GM10248 (cell line): ENCODE results near the gene RPP14.

Experiments used
- CTCF ChIA-PET: fragments of 300-600 bp; sonication (Branson Sonifier 250); formaldehyde crosslinking; extraction: SDS; loops from one replicate; lab custom pipeline; 2021; ENCODE audit warnings: antibody characterized with exemption; lab: Yijun Ruan, JAX
- POLR2A ChIA-PET: fragments of 350-650 bp; sonication (Branson Sonifier 250); formaldehyde crosslinking; extraction: SDS; loops from one replicate; lab custom pipeline; 2020; ENCODE audit warnings: antibody characterized with exemption; lab: Yijun Ruan, JAX
- DNase-seq: peaks from one replicate; pipeline ENCODE4 v3.0.0; 2012; ENCODE audit errors: extremely low spot score
- TF ChIP-seq, protein P1 (sequence below): IDR thresholded peaks from 2 replicates; pipeline ENCODE4 v1.5.1; 2012; ENCODE audit warnings: mild to moderate bottlenecking, low read depth; ENCODE audit errors: extremely low read depth, missing control alignments, control extremely low read depth

Gene RPP14

GRCh38 chr3:58322793-58323192, 16.7 kb downstream of the RPP14 start:
- DNase-seq = no peak
- TF ChIP-seq, protein P1, sequence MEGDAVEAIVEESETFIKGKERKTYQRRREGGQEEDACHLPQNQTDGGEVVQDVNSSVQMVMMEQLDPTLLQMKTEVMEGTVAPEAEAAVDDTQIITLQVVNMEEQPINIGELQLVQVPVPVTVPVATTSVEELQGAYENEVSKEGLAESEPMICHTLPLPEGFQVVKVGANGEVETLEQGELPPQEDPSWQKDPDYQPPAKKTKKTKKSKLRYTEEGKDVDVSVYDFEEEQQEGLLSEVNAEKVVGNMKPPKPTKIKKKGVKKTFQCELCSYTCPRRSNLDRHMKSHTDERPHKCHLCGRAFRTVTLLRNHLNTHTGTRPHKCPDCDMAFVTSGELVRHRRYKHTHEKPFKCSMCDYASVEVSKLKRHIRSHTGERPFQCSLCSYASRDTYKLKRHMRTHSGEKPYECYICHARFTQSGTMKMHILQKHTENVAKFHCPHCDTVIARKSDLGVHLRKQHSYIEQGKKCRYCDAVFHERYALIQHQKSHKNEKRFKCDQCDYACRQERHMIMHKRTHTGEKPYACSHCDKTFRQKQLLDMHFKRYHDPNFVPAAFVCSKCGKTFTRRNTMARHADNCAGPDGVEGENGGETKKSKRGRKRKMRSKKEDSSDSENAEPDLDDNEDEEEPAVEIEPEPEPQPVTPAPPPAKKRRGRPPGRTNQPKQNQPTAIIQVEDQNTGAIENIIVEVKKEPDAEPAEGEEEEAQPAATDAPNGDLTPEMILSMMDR = no peak
- CTCF ChIA-PET = interaction anchor here (1.0 to 8.6 kb wide), 8 partner anchors 10 to 211 kb away, joined by 3 to 107 read pairs (median 7); partner anchors contain the start of genes HTD2 and RPP14
- POLR2A ChIA-PET = no interaction called here

DNA sequence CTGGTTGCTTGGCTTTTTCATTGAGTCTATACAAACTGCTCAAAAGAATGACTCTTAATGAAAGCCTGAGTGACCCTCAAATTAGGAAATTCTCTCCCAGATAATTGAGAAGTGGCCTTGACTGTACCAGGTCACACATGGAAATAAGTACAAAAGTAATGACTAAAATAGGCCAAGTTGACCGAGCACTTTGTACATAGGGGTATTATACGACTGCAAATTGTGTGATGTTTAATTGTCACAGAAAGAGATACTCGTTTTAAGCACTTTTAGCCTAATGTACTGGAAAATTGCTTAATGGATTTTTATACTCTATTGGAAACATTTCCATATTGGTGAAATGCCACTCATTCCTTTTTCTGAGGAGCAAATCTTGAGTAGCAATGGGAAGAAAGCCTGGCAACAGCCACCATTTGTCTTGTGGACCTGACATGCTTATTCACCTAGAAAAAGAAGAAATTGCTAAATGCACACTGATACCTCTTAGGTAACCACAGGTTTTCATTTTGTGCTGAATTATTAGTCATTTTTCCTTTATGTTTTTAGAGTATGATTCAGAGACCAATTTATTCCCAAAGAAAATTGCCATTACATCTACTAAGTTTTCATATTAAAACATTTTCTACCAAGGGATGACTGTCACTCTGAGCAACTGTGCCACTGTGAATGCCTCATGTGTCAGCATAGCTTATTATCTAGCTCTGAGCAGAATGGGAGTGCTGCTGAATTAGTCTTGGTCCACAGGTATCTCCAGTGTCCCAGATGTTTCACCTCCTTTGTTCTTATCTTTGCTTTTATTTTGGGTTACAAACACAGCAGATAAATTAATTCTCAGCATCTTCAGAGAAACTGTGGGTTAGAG, 17.7 kb downstream of the RPP14 start:
- ChIA-PET CTCF (interaction anchor here (1.2 to 8.6 kb wide), 6 partner anchors 12 to 145 kb away, joined by 3 to 107 read pairs (median 8); partner anchors contain the start of genes HTD2 and RPP14), POLR2A (interaction anchor here (1.3 kb wide), 1 partner anchor 17 kb away, joined by 4 read pairs; the partner anchor contains the start of genes HTD2 and RPP14)
- TF ChIP-seq, protein P1 = no peak
- DNase-seq = no peak

DNA sequence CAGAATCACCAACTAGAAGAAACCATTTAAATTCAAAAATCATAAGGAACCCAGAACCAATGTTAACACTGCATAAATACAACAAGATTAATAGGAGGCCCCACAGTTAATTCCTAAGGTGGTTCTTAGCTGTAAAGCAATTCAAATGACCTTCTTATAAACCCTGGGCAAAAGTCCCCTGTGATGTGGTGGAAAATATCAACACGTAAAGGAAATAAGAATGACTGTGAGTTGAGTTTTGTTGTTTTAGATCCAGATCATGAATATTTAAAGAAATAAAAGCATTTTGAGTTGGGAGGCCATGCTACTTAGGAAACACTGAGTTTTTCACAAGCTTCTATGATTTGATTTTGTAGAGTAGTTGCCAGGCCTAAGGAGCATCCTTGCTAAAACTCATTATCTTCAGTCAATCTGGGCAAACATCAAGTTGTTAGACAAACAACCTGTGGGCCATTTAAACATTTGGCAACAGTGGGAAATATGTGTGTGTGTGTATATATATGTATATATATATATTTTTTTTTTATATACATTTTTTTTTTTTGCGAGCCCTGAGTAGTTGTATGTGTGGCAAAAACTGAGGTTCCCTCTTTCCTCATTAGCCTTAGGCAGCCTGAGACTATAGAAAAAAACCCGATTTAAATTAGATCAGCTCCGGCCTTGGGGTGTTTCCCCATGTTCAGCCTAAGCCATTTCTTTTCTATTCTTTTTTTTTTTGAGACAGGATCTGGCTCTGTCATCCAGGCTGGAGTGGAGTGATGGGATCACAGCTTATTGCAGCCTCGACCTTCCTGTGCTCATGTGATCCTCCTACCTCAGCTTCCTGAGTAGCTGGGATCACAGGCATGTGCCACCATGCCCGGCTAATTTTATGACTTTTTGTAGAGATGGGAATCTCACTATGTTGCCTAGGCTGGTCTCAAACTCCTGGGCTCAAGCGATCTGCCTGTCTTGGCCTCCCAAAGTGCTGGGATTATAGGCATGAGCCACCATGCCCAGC, 18.6 kb downstream of the RPP14 start:
- CTCF ChIA-PET = interaction anchor here (0.8 to 8.6 kb wide), 10 partner anchors 8 to 146 kb away, joined by 3 to 107 read pairs (median 4); partner anchors contain the start of genes HTD2 and RPP14
- no peak for DNase-seq
- TF ChIP-seq, protein P1 = no peak
- POLR2A ChIA-PET = interaction anchor here (1.3 kb wide), 1 partner anchor 18 kb away, joined by 4 read pairs; the partner anchor contains the start of genes HTD2 and RPP14

- ChIA-PET POLR2A (interaction anchor here (0.9 to 1.3 kb wide), 2 partner anchors 19 to 24 kb away, joined by 3 to 4 read pairs; partner anchors contain the start of genes HTD2 and RPP14), CTCF (interaction anchor here (0.8 to 8.6 kb wide), 7 partner anchors 9 to 147 kb away, joined by 3 to 107 read pairs (median 3); partner anchors contain the start of genes HTD2 and RPP14)
- DNase-seq = no peak
- TF ChIP-seq, protein P1 = no peak
Observed at GRCh38 chr3:58325525-58325992, 19.5 kb downstream of the RPP14 start.

- no peak for DNase-seq
- CTCF ChIA-PET = interaction anchor here (1.0 to 8.6 kb wide), 3 partner anchors 8 to 24 kb away, joined by 3 to 107 read pairs (median 4); partner anchors contain the start of genes HTD2 and RPP14
- POLR2A ChIA-PET = interaction anchor here (0.9 kb wide), 1 partner anchor 23 kb away, joined by 3 read pairs; no protein-coding TSS in a partner anchor
- TF ChIP-seq, protein P1 = no peak
Observed at GRCh38 chr3:58326267-58326900, 20.3 kb downstream of the RPP14 start.
